Erythroblast (primary cell): ENCODE results near the gene LCN12.

Source experiments
- GATA1 ChIP-seq: IDR thresholded peaks from 2 replicates; pipeline ENCODE4 v1.6.1; 2011; ENCODE audit warnings: low read depth, mild to moderate bottlenecking, control low read depth, low read length, moderate library complexity
- POLR2A ChIP-seq: IDR thresholded peaks from 2 replicates; pipeline ENCODE4 v1.6.1; 2011; ENCODE audit warnings: mild to moderate bottlenecking, low read length

DNA sequence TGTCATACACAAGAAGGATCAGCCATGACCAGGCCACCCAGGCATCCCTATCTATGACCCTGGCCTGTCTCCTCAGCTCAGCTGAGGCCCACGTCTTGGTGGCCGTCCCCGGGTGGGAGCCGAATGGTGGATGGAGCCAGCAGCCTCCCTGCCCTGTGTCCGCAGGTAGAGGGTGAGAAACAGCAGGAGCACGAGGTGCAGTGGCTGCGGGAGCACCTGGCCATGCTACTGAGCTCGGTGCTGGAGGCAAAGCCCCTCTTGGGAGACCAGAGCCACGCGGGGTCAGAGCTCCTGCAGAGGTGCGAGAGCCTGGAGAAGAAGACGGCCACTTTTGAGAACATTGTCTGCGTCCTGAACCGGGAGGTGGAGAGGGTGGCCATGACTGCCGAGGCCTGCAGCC lies 32.0 kb upstream of the LCN12 start:
- TF ChIP-seq POLR2A (no peak), GATA1 (no peak)
